ENCODE results near the gene CNNM2.

DNA sequence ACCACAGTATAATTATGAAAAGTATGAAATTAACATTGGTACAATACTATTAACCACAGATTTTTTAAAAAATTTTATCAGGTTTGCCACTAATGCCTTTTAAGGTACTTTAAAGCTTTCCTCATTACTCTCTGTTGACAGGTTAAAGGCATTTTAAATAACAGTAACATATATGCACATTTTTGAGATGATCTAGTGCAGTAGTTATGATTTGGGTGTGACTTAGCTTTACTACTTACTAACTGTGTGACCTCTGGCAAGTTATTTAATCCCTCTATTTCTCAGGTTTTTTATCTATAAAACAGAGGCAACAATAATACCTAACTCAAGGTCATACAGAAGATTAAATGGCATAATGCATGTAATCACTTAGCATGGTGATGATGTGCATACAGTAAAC is 180.1 kb downstream of the CNNM2 start:
- TF ChIP-seq, protein P1, sequence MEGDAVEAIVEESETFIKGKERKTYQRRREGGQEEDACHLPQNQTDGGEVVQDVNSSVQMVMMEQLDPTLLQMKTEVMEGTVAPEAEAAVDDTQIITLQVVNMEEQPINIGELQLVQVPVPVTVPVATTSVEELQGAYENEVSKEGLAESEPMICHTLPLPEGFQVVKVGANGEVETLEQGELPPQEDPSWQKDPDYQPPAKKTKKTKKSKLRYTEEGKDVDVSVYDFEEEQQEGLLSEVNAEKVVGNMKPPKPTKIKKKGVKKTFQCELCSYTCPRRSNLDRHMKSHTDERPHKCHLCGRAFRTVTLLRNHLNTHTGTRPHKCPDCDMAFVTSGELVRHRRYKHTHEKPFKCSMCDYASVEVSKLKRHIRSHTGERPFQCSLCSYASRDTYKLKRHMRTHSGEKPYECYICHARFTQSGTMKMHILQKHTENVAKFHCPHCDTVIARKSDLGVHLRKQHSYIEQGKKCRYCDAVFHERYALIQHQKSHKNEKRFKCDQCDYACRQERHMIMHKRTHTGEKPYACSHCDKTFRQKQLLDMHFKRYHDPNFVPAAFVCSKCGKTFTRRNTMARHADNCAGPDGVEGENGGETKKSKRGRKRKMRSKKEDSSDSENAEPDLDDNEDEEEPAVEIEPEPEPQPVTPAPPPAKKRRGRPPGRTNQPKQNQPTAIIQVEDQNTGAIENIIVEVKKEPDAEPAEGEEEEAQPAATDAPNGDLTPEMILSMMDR (IDR thresholded peaks at IDR 0.05), result no peak
- no peak for TF ChIP-seq POLR2A (IDR thresholded peaks at IDR 0.05)

All from body of pancreas (tissue), 4 donors.